Myometrial cell (primary cell): ENCODE data around the gene CLCNKA. TPM values are rescaled to one million over a fixed set of nuclear protein-coding genes. Genes with fewer than 3 reads are reported as not detected.

Source experiments
- total RNA-seq: library from RNA; depleted of rRNA; stranded (reverse); fragments of >200 nt; gene quantifications from 2 replicates; pipeline ENCODE4 v1.2.3, GENCODE V29; 2015

Gene CLCNKA
- not detected in 2 replicates for total RNA-seq

GRCh38 chr1:16021681-16022080 lies at the start of gene CLCNKA:
Gene CLCNKA, plus strand, starts transcription at chr1:16022036. Its CDS starts 584 bp downstream, at chr1:16022620.

GRCh38 chr1:15975805-15976680 lies 45.8 kb upstream of the CLCNKA start, which contains the start of gene ZBTB17:
Gene ZBTB17, minus strand, starts transcription at chr1:15976101. Its CDS starts 27,606 bp downstream, at chr1:15948495.

GRCh38 chr1:16017461-16018303 lies 4.2 kb upstream of the CLCNKA start, which contains the start of gene HSPB7:
Gene HSPB7, minus strand, starts transcription at chr1:16018043. Its CDS starts 80 bp downstream, at chr1:16017963.

GRCh38 chr1:16043521-16043920 lies 21.7 kb downstream of the CLCNKA start, which contains the start of gene CLCNKB:
Gene CLCNKB, plus strand, starts transcription at chr1:16043782. Its CDS starts 711 bp downstream, at chr1:16044493.

DNA sequence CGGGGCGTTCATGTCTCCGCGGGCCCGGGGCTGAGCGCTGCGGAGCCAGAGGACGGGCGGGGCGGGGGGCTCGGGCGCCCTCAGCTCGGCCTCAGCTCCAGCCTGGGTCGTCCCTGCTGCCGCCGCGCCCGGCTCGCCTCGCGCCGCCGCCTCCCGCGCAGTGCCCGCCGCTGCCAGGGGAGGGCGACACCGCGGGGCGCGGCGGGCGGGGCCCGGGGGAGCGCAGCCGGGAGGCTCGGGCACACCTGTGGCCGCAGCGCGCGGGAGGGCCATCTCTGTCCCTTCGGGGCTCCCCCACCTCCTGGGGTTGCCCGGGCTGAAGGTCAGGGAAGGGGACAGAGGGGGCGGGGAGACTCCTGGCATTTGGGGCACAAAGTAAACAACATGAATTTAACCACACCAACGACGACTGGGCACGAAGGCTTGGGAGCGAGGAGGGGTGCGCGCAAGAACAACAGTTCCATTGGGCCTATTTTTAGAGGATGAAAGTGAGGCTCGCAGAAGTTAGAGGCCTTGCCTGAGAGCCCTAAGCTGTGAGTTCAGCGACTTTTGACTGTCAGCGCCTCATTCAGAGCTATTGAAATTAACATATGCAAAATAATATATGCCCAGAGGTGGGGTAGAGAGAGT lies 51.8 kb downstream of the CLCNKA start, which contains the start of gene FAM131C:
TSS of gene FAM131C (minus strand) at position 162 of the 630 bp plus-strand sequence. CDS start 209 bp downstream, outside the sequence.

Other genes with a start within 250 kb of the CLCNKA start
- gene UQCRHL, start 214.4 kb upstream of the CLCNKA start, total RNA-seq, result 1.2 and 2.8 TPM in 2 replicates
- 2.9 and 9.2 TPM in 2 replicates for gene SPEN, start 174.3 kb upstream of the CLCNKA start, total RNA-seq
- gene ZBTB17, start 45.9 kb upstream of the CLCNKA start, total RNA-seq, result 15.8 and 20.8 TPM in 2 replicates
- gene SRARP, start 17.8 kb upstream of the CLCNKA start, total RNA-seq, result not detected in 2 replicates
- gene HSPB7, start 4.0 kb upstream of the CLCNKA start, total RNA-seq, result 0.35 and 0.58 TPM in 2 replicates
- gene CLCNKB, start 21.7 kb downstream of the CLCNKA start, total RNA-seq, result 1.6 TPM in 1 of 2 replicates, not detected in the other
- not detected in 2 replicates for gene FAM131C, start 51.6 kb downstream of the CLCNKA start, total RNA-seq
- 62.7 and 69.8 TPM in 2 replicates for gene EPHA2, start 134.0 kb downstream of the CLCNKA start, total RNA-seq
- 7.8 and 14.7 TPM in 2 replicates for gene ARHGEF19, start 190.6 kb downstream of the CLCNKA start, total RNA-seq
- 6.9 and 17.0 TPM in 2 replicates for gene CPLANE2, start 215.1 kb downstream of the CLCNKA start, total RNA-seq